Panc1 (cell line): ENCODE data around the gene PTTG1. TPM values are rescaled to one million over a fixed set of nuclear protein-coding genes. Genes with fewer than 3 reads are reported as not detected.

Experiments used
- ATAC-seq: fragments of 200-7000 bp; cut with Tn5 transposase; 2 replicates; pipeline ENCODE4 v1.9.1; 2020; ENCODE audit warnings: mild to moderate bottlenecking, moderate library complexity
- BruUV-seq: library from RNA; stranded (reverse); fragments of 400-500 nt; replicated peaks from 2 replicates; lab custom pipeline; 2021; lab: Mats Ljungman, UMichigan
- CTCF ChIA-PET: fragments of 300-600 bp; sonication (Branson Sonifier 250); formaldehyde crosslinking; loops from one replicate; lab custom pipeline; 2022; ENCODE audit warnings: antibody characterized with exemption; lab: Charles Lee
- POLR2A ChIA-PET: fragments of 300-600 bp; sonication (Branson Sonifier 250); formaldehyde crosslinking; loops from one replicate; lab custom pipeline; 2022; ENCODE audit warnings: antibody characterized with exemption; lab: Charles Lee
- DNase-seq: peaks from one replicate; pipeline ENCODE4 v3.0.0-alpha.2; 2010; ENCODE audit warnings: low read depth, low spot score
- H3K27ac ChIP-seq: 2 replicates; pipeline ENCODE4 v1.5.1; 2011; ENCODE audit warnings: mild to moderate bottlenecking, low read length, inconsistent platforms
- H3K27me3 ChIP-seq: fragments of 200-500 bp; sonication (Bioruptor generic); 2 replicates; pipeline ENCODE4 v1.6.0; 2014; ENCODE audit warnings: low read length, inconsistent platforms; ENCODE audit not compliant: control insufficient read depth, insufficient read depth
- H3K36me3 ChIP-seq: fragments of 200-500 bp; sonication (Bioruptor generic); 2 replicates; pipeline ENCODE4 v1.5.1; 2014; ENCODE audit warnings: inconsistent platforms, mild to moderate bottlenecking, low read length, moderate library complexity; ENCODE audit not compliant: control insufficient read depth, insufficient read depth
- H3K4me1 ChIP-seq: 2 replicates; pipeline ENCODE4 v1.5.1; 2011; ENCODE audit warnings: inconsistent platforms, mild to moderate bottlenecking, low read length, moderate library complexity; ENCODE audit not compliant: control insufficient read depth, insufficient read depth
- H3K4me3 ChIP-seq, 2 experiments: 2 replicates each; pipeline ENCODE4 v1.5.1; 2011 to 2012; ENCODE audit warnings: low read depth in 2 of 2, low read length in 2 of 2, mild to moderate bottlenecking in 2 of 2, inconsistent platforms in 1 of 2, moderate library complexity in 1 of 2
- H3K9me3 ChIP-seq: fragments of 200-500 bp; sonication (Bioruptor generic); 2 replicates; pipeline ENCODE4 v1.5.1; 2014; ENCODE audit warnings: low read depth, mild to moderate bottlenecking, inconsistent platforms, low read length, moderate library complexity; ENCODE audit not compliant: control insufficient read depth, insufficient read depth
- POLR2AphosphoS5 ChIP-seq: IDR thresholded peaks from 2 replicates; pipeline ENCODE4 v1.6.1; 2012; ENCODE audit warnings: mild to moderate bottlenecking, low read depth, low read length, moderate library complexity
- SIN3A ChIP-seq: IDR thresholded peaks from 2 replicates; pipeline ENCODE4 v1.6.1; 2012; ENCODE audit warnings: low read depth, mild to moderate bottlenecking, low read length, moderate library complexity, borderline replicate concordance; ENCODE audit not compliant: insufficient read depth
- TCF7L2 ChIP-seq: IDR thresholded peaks from 2 replicates; pipeline ENCODE4 v1.6.1; 2011; ENCODE audit warnings: mild to moderate bottlenecking, low read depth, low read length, inconsistent platforms
- in situ Hi-C: cut with HindIII; loops from 2 replicates; pipeline ENCODE4 v1.10.0; 2016; ENCODE audit warnings: low sequenced_read_pairs, low pct_unique_long_range_greater_than_20kb
- intact Hi-C: fragments of 100-400 bp; cut with micrococcal nuclease; formaldehyde crosslinking; loops from one replicate; pipeline ENCODE4 v1.10.0; 2022; ENCODE audit not compliant: unreplicated experiment
- total RNA-seq: library from RNA; stranded (reverse); gene quantifications from one replicate; pipeline ENCODE4 v1.2.1, GENCODE V29; 2021; ENCODE audit not compliant: unreplicated experiment
- TF ChIP-seq, protein P1 (sequence below), 2 experiments: IDR thresholded peaks; 2 replicates each; pipeline ENCODE4 v1.6.1; 2011 to 2012; ENCODE audit warnings: low read depth in 2 of 2, control low read depth in 1 of 2, low read length in 1 of 2, mild to moderate bottlenecking in 1 of 2, moderate library complexity in 1 of 2; ENCODE audit not compliant: insufficient read depth in 1 of 2
- TF ChIP-seq, protein P2 (sequence below): fragments of 450-650 bp; IDR thresholded peaks from 2 replicates; pipeline ENCODE4 v1.5.1; 2017; ENCODE audit warnings: mild to moderate bottlenecking

Gene PTTG1
- total RNA-seq, 1 experiment from 2014 or later, result 171 TPM

DNA sequence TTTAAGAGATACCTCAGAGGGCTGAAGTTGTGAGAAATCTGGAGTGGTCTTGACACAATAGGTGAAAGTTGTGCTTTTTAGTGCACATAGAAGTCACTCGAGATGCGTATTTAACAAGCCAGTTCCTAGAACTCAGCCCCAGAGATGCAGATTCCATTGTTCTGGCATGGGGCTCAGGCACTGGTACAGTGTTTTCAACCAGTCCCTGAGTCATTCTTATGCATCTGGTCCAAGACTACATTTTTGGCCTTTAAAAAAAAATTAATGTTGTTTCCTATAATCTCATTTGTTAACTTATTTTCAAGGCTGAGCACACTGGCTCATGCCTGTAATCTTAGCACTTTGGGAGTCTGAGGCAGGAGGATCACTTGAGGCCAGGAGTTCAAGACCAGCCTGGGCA lies 29.6 kb downstream of the PTTG1 start:
- BruUV-seq, result no TSS peak
- Histone ChIP-seq H3K36me3 (no peaks in the 10 kb centered on the region), H3K4me3 (no peak overlapping the region), H3K27ac (no peak overlapping the region), H3K9me3 (no peaks in the 10 kb centered on the region), H3K27me3 (no peaks in the 10 kb centered on the region), H3K4me1 (no peaks in the 10 kb centered on the region)
- ChIA-PET POLR2A (no interaction called here), CTCF (no interaction called here)
- no peak for TF ChIP-seq SIN3A
- intact Hi-C loops (no loop called here), in situ Hi-C loops (no loop called here)
- DNase-seq (no peak), ATAC-seq (no peak)

DNA sequence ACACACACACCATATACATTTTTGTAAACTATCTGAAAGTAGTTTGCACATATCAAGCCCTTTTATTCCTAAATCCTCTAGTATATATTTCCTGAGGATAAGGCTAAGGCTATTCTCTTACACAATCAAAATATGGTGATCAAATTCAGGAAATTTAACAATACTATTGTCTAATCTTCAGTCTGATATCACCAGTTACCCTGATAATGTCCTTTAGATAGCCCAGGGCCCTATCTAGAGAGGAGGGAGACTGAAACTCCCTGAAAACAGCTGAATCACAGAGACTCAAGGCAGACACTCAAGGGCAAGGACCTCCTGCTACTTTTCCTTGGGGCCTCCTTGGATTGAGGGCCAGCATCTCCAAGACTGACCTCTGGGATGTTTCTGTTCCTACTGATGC lies 30.4 kb downstream of the PTTG1 start:
- CTCF ChIA-PET, result no interaction called here
- POLR2A ChIA-PET, result no interaction called here

DNA sequence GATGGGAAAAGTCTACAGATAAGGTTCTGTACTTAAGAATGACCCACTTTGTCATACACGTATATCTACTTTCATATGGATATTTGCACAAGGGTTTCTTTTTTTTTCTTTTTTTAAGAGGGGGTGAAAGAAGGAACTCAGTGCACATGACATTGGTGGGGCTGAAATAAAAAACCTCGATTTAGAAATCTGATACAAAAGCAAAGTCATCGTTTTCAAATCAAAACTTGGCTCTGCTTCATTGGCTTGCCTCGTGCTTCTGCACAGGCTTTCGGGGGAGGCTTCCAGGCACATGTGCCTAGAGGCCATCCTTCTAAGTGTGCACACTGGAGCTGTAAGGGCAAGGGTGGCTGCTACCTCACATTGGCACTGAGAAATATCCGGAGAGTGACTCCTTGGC lies 31.1 kb downstream of the PTTG1 start:
- Histone ChIP-seq H3K4me3 (no peak overlapping the region), H3K36me3 (no peaks in the 10 kb centered on the region), H3K4me1 (no peaks in the 10 kb centered on the region), H3K27me3 (no peaks in the 10 kb centered on the region), H3K27ac (no peak overlapping the region), H3K9me3 (no peaks in the 10 kb centered on the region)
- TF ChIP-seq SIN3A, result no peak
- TF ChIP-seq TCF7L2, result no peak
- TF ChIP-seq, protein P1, sequence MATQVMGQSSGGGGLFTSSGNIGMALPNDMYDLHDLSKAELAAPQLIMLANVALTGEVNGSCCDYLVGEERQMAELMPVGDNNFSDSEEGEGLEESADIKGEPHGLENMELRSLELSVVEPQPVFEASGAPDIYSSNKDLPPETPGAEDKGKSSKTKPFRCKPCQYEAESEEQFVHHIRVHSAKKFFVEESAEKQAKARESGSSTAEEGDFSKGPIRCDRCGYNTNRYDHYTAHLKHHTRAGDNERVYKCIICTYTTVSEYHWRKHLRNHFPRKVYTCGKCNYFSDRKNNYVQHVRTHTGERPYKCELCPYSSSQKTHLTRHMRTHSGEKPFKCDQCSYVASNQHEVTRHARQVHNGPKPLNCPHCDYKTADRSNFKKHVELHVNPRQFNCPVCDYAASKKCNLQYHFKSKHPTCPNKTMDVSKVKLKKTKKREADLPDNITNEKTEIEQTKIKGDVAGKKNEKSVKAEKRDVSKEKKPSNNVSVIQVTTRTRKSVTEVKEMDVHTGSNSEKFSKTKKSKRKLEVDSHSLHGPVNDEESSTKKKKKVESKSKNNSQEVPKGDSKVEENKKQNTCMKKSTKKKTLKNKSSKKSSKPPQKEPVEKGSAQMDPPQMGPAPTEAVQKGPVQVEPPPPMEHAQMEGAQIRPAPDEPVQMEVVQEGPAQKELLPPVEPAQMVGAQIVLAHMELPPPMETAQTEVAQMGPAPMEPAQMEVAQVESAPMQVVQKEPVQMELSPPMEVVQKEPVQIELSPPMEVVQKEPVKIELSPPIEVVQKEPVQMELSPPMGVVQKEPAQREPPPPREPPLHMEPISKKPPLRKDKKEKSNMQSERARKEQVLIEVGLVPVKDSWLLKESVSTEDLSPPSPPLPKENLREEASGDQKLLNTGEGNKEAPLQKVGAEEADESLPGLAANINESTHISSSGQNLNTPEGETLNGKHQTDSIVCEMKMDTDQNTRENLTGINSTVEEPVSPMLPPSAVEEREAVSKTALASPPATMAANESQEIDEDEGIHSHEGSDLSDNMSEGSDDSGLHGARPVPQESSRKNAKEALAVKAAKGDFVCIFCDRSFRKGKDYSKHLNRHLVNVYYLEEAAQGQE (IDR thresholded peaks at IDR 0.05; ENCODE audit: insufficient read depth in 1 of 2, low read depth in 2 of 2, low read length in 1 of 2), result no peak
- TF ChIP-seq POLR2AphosphoS5, result no peak
- TF ChIP-seq, protein P2, sequence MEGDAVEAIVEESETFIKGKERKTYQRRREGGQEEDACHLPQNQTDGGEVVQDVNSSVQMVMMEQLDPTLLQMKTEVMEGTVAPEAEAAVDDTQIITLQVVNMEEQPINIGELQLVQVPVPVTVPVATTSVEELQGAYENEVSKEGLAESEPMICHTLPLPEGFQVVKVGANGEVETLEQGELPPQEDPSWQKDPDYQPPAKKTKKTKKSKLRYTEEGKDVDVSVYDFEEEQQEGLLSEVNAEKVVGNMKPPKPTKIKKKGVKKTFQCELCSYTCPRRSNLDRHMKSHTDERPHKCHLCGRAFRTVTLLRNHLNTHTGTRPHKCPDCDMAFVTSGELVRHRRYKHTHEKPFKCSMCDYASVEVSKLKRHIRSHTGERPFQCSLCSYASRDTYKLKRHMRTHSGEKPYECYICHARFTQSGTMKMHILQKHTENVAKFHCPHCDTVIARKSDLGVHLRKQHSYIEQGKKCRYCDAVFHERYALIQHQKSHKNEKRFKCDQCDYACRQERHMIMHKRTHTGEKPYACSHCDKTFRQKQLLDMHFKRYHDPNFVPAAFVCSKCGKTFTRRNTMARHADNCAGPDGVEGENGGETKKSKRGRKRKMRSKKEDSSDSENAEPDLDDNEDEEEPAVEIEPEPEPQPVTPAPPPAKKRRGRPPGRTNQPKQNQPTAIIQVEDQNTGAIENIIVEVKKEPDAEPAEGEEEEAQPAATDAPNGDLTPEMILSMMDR, result no peak
- no TSS peak for BruUV-seq
- ChIA-PET POLR2A (no interaction called here), CTCF (no interaction called here)
- ATAC-seq (no peak), DNase-seq (no peak)
- in situ Hi-C loops, result no loop called here
- intact Hi-C loops, result no loop called here

More for the DNA sequence above, 30.4 kb downstream of the PTTG1 start:
- Histone ChIP-seq H3K27ac (no peak overlapping the region), H3K36me3 (no peaks in the 10 kb centered on the region), H3K4me3 (no peak overlapping the region), H3K27me3 (no peaks in the 10 kb centered on the region), H3K4me1 (no peaks in the 10 kb centered on the region), H3K9me3 (no peaks in the 10 kb centered on the region)
- intact Hi-C loops (no loop called here), in situ Hi-C loops (no loop called here)
- no peak for ATAC-seq
- TF ChIP-seq, protein P1 (IDR thresholded peaks at IDR 0.05; ENCODE audit: insufficient read depth in 1 of 2, low read depth in 2 of 2, low read length in 1 of 2), result no peak
- DNase-seq, result no peak
- BruUV-seq, result no TSS peak
